GM21528 (cell line): ENCODE measurements around the gene GPLD1.
A peak's percentile ranks its signal among the peaks of the same experiment; 100 is the strongest.

ENCODE experiments used
- ATAC-seq: cut with Tn5 transposase; IDR thresholded peaks from one replicate; pipeline ENCODE4 v1.9.1; 2021; ENCODE audit warnings: mild to moderate bottlenecking, moderate library complexity; ENCODE audit not compliant: unreplicated experiment, low FRiP score

GPLD1 gene

GRCh38 chr6:24501914-24502313, 12.5 kb upstream of the GPLD1 start:
- ATAC-seq, result no peak

GRCh38 chr6:24501374-24501773, 12.0 kb upstream of the GPLD1 start:
- ATAC-seq, result no peak

GRCh38 chr6:24500683-24501082, 11.3 kb upstream of the GPLD1 start:
- ATAC-seq, result no peak

- no peak for ATAC-seq
Measured at GRCh38 chr6:24497254-24497970, 8.0 kb upstream of the GPLD1 start.

DNA sequence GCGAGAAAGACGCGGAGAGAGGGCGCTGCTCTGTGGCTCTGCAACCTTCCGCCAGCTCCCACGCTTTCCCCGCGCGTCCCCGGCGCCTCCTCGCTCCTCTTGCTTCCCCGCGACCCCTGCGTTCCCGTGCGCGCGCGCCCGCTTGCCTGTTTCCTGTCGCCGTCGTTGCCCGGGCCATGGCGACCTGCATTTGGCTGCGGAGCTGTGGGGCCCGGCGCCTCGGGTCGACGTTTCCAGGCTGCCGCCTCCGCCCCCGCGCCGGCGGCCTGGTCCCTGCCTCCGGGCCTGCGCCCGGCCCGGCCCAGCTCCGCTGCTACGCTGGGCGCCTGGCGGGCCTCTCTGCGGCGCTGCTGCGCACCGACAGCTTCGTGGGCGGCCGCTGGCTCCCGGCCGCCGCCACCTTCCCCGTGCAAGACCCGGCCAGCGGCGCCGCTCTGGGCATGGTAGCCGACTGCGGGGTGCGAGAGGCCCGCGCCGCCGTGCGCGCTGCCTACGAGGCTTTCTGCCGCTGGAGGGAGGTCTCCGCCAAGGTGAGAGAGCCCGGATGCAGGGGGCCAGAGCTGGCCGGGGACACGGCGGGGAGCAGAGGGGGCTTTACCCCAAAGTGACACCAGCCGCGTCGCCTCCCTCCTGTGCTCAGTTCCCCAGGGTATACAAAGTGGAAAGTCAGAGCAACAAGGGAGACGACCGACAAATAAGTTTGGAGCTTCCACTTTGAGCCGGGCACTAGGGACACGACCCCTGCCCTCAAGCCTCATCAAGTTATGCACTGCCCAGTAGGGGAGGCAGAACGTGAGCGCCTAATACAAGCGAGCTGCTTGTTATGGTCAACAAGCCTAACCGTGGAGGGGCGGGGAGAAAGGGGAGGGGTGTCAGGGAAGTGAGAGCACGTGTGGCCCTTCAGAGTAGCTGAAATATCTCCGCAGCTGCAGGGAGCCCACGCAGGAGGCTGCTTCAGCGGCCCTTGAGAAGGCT, 5.7 kb upstream of the GPLD1 start, which contains the start of gene ALDH5A1:
ALDH5A1 (plus strand) TSS at position 149 of the 975 bp plus-strand sequence; CDS start at position 177, 28 bp downstream.
- peak; percentile 76 for ATAC-seq

- ATAC-seq, result peak; percentile 14
Measured at GRCh38 chr6:24493945-24494820, 4.8 kb upstream of the GPLD1 start.

GRCh38 chr6:24492475-24492874, 3.1 kb upstream of the GPLD1 start:
- no peak for ATAC-seq

DNA sequence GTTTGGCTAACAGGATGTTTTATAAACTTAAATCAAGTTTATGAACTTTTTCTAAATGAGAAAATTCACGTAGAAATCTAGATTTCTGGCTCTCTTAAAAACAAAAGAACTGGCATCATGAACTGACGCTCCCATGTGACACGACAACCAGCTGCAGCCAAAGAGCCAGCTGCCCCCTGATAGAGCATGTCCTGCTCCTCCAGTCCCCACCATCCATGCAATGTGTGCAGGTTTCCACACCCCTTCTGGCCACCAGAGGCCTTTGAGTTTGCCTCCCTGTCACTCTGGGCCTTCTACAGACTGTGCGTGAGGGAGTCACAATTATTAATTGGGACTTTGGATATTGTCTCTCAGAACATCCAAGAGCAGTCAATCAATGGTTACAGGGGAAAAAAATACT, 1.6 kb upstream of the GPLD1 start:
- ATAC-seq, result no peak

GRCh38 chr6:24489881-24490280, 503 bp upstream of the GPLD1 start:
- ATAC-seq, result no peak

- ATAC-seq, result no peak
Measured at GRCh38 chr6:24486065-24486464, 3.3 kb downstream of the GPLD1 start.

DNA sequence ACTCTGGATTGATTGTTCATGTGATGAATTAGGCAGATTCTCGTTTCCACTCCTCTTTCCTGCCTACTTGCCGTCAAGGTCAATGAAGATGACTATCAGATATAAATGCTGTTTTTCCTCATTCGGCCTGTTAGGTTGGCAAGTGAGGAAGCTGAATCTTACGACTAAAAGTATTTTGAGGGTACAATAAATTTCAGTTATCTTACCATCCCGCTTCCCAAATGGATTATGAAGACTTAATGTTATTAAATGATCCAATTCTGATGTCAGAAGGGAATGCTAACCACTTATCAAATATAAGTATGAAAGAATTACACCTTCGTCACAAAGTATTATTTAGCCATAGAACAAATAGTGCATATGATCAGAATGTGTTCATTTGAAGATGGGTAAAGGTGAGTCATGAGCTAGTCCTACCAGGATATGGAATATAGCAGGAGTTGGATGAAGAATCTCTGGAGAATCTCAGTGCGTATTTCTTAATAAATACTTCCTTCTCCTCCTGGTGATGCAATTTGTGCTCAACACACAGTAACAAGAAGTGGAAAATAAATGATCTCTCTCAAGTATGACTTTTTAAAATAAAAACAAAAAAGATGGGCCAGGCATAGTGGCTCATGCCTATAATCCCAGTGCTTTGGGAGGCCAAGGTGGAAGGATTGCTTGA, 4.6 kb downstream of the GPLD1 start:
- ATAC-seq, result no peak

GRCh38 chr6:24481449-24481848, 7.9 kb downstream of the GPLD1 start:
- ATAC-seq, result no peak

GRCh38 chr6:24480705-24481104, 8.7 kb downstream of the GPLD1 start:
- no peak for ATAC-seq

DNA sequence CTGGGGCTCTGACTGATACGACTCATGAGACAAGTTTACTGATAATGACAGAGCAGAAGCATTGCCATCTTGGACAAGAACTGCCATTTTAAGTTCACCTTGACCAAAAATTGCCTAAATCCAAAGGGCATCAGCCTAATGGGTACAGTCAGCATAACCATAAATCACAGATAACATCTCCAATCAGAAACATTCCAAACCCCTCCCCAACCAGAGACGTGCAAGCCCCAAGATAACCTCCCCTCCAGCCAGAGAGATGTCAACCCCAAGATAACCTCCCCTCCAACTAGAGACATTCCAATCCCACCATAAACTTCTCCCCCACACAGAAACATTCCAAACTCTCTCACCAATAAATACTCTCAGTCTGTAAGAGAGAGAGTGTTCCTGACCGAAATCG, 10.5 kb downstream of the GPLD1 start:
- ATAC-seq, result no peak

- no peak for ATAC-seq
Measured at GRCh38 chr6:24477070-24477469, 12.3 kb downstream of the GPLD1 start.

DNA sequence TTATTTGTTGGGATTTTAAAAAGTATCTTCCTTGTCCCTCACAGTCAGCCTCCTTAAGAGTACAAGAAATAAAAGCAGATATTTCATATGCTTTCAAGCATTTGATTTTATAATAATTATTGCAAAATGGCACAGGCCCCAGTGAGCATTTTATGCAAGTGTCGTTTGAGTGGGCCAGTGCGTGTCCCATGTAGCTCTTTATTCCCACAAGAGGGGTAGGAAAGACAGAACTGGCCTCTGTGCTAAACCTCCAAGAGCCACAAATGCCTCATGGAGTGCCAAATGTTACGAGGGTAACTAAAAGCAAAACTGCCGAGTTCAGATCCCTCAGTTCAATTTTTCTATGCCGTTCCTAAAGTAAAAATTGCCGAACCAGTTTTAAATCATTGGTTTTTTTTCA, 12.7 kb downstream of the GPLD1 start:
- no peak for ATAC-seq

GRCh38 chr6:24472181-24472580, 17.2 kb downstream of the GPLD1 start:
- no peak for ATAC-seq

DNA sequence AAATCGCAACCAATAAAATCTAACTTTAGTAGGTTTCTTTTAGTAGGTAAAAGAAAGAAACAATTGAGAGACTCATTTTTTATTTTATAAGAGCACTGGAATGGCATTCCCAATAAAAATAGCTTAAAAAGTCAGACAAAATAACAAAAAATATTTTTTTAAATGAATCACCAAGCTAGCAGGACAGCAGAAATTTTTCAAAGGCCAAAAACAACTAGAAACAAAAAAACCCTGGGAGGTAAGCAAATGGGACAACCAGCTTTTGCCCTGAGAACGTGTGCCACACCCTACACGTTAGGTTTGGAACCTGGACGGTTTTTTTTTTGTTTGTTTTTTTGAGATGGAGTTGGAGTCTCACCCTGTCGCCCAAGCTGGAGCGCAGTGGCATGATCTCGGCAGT, 19.6 kb downstream of the GPLD1 start:
- ATAC-seq, result no peak

DNA sequence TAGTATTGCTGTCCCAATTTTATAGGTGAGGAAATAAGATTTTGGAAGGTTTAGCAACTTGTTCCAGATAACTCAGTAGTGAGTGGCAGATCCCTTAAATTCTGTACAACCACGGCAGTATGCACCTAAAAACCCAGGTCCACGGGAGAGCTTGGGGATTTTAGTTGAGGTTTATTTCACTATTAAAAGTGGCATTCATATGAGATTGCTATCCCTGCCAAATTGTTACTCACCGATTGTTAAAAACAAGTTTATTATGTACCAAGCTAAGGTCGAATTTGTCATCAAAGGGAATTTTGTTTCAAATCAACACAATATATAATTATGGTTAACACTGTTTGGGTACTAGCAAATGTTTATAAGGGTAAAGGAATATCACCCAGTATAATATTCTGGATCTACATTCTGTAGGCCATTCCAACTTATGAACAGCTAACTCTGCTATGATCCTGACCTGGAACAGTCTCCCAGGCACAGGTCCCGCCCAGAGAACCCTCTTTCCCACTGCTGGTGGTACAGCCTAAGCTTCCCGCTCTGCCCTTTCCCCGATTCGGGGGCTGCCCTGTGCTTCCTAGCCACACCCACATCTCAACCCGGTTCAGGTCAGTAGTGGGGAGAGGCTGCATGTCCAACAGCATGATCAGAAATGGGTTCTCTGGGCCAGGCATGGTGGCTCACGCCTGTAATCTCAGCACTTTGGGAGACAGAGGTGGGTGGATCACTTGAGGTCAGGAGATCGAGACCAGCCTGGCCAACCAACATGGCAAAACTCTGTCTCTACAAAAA, 24.9 kb downstream of the GPLD1 start:
- ATAC-seq, result no peak
